Measurements from ENCODE around the gene DNER.
"Not testable (repeated sequence)": the region's sequence is repeated elsewhere in the genome, so short reads cannot be mapped to it uniquely, and the experiment has no call there.

DNER gene

DNA sequence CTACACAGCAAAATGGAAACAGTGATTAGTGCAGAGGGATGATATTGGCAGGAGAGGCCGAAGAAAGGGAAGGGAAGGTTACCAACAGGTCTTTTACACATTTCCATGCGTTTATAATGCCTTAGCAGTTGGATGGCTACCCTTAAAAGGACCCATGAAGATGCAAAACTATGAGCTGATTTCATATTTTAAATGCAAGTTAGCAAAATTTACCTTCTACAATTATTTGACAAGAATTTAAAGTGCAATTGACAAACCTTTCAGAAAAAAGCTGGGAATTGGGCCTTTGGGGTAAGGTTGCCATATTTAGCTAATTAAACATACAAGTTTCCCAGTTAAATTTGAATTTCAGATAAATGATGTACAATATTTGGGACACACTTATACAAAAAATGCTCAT lies 13.3 kb downstream of the DNER start:
- no peak overlapping the region for H3K4me3 ChIP-seq (ENCODE audit: low read depth, low read length)
- TF ChIP-seq, protein P1, sequence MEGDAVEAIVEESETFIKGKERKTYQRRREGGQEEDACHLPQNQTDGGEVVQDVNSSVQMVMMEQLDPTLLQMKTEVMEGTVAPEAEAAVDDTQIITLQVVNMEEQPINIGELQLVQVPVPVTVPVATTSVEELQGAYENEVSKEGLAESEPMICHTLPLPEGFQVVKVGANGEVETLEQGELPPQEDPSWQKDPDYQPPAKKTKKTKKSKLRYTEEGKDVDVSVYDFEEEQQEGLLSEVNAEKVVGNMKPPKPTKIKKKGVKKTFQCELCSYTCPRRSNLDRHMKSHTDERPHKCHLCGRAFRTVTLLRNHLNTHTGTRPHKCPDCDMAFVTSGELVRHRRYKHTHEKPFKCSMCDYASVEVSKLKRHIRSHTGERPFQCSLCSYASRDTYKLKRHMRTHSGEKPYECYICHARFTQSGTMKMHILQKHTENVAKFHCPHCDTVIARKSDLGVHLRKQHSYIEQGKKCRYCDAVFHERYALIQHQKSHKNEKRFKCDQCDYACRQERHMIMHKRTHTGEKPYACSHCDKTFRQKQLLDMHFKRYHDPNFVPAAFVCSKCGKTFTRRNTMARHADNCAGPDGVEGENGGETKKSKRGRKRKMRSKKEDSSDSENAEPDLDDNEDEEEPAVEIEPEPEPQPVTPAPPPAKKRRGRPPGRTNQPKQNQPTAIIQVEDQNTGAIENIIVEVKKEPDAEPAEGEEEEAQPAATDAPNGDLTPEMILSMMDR (IDR thresholded peaks at IDR 0.05; ENCODE audit: low read depth, low read length): no peak

DNA sequence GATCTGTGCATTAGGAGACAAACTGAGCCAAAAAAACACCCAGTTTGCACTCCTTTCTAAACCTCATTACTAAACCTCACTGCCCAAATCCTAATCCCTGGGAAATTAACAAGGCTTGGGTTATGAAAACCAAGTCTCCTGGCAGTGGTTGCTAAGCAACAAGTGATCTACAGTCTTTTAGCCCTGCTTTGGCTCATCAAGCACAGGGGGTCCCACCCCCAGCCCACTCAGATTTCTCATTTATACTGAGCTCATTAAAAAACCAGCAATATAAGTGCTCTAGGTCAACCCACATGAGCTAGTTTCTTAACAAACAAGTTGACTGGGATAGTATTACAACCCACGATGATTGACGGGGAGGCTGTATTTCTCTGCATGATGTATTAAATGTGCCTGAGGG lies 18.4 kb downstream of the DNER start:
- TF ChIP-seq, protein P1 (IDR thresholded peaks at IDR 0.05; ENCODE audit: low read depth, low read length): no peak
- no peak overlapping the region for H3K4me3 ChIP-seq (ENCODE audit: low read depth, low read length)

DNA sequence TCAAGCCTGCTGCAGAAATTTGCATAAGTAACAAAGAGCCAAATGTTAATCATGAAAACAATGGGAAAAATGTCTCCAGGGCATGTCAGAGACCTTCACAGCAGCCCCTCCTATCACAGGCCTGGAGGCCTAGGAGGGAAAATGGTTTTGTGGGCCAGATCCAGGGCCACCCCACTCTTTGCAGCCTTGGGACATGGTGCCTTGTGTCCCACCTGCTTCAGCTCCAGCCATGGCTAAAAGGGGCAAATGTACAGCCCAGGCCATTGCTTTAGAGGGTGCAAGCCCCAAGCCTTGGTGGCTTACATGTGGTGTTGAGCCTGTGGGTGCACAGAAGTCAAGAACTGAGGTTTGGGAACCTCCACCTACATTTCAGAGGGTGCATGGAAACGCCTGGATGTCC lies 20.5 kb downstream of the DNER start:
- H3K4me3 ChIP-seq (ENCODE audit: low read depth, low read length): not testable (repeated sequence)

DNA sequence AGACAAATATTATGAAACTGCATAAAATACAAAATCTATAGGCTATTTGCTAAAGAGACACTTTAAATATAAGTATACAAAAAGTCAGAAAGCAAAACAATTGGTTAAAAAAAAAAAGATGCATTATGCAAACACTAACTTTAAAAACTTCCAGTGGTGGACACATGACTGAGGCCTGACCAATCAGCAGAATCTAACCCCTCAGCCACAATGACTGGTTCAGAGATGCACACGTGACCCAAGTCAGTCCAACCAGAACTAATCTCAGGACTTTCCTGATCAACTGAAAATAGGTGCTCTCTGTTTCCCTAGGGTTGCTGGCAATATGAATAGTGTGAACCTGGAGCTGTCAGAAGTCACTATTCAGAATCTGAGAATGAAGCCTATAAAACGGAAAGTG lies 22.7 kb downstream of the DNER start:
- TF ChIP-seq, protein P1 (IDR thresholded peaks at IDR 0.05; ENCODE audit: low read depth, low read length): no peak
- no peak overlapping the region for H3K4me3 ChIP-seq (ENCODE audit: low read depth, low read length)

DNA sequence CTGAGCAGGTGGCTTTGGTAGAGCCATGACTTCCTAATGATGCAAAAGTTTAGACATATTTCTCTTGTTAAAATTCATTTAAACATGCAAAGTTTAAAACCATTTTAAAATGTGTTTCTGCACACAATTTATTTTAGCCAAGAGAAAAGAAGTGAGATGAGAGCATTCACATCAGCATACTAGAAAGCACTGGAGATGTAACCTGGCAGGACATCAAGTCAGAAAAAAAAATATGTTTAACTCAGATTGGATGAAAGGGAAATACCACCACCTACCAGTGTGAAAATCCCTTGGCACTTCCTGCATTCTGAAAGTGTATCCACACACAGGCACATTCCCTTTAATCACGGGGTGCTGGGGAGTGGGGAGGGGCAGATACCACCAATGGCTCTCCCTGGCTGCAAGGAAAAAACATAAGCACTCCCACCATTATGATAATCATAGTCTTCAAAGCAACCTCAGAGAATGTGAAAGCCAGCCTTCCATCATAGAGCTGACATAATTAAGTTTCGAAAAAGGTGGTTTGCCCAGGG lies 25.0 kb downstream of the DNER start:
- H3K4me3 ChIP-seq (ENCODE audit: low read depth, low read length): no peak overlapping the region
- TF ChIP-seq, protein P1 (IDR thresholded peaks at IDR 0.05; ENCODE audit: low read depth, low read length): no peak

DNA sequence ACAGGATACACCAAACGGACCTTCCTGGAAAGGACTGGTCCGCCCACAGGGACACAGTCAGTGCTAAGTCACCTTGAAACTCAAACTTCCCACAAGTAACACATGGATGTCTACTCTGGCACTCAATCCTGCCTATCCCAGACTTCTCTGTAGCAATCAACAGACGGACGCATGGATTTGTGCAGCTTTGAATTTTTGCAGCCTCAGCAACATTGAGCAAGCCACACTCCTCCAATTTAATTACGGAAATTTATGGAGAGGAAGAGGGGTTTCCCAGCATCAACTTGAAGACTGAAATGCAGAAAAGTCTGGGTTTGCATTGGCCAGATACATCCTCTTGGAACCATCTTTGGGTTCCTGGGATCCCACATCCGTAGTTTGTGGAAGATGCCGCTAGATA lies 26.2 kb downstream of the DNER start:
- TF ChIP-seq, protein P1 (IDR thresholded peaks at IDR 0.05; ENCODE audit: low read depth, low read length): no peak
- no peak overlapping the region for H3K4me3 ChIP-seq (ENCODE audit: low read depth, low read length)

DNA sequence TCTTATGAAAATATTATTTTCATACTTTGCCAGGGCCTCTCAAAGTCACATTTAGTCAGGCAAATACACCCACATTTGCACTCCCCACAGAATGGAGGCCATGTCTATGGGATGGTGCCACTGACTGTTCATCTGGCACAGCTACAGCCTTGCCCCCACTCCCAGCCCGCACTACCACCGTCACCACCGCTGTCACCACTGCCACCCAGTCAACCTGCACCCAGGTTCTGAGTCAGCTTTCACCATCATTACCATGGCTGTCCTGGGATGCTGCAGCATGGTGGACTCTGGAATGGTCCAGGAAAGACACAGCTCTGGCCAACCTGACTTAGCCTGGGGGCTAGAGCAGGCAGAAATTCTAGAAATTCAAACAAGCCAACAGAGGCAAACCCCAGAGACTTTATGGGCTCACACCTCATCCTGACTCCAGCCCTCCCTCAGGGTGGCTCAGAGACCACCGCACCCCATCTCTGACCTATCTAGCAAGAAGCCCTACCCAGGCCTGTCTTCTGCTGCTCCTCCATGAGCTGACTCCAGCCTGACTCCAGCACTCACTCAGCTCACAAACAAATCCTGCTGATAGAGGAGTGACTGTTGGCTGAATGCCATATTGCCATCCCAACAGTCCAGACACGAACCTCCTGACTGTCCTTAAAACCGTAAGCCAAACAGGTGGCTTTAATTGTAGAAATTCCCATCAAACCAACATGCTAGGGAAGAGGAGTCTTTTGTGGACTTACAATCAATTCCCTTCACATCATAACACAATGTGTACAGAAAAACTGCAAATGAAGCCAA lies 28.0 kb downstream of the DNER start:
- H3K4me3 ChIP-seq (ENCODE audit: low read depth, low read length): no peak overlapping the region
- TF ChIP-seq, protein P1 (IDR thresholded peaks at IDR 0.05; ENCODE audit: low read depth, low read length): no peak

All from WI38 (cell line).